EL (cell line): ENCODE data around the gene COX7B.
A peak's percentile ranks its signal among the peaks of the same experiment; 100 is the strongest.
"Not testable (repeated sequence)": the region's sequence is repeated elsewhere in the genome, so short reads cannot be mapped to it uniquely, and the experiment has no call there.

Source experiments
- DNase-seq: peaks from one replicate; pipeline ENCODE4 v3.0.0-alpha.2; 2016

COX7B gene, protein sequence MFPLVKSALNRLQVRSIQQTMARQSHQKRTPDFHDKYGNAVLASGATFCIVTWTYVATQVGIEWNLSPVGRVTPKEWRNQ

DNA sequence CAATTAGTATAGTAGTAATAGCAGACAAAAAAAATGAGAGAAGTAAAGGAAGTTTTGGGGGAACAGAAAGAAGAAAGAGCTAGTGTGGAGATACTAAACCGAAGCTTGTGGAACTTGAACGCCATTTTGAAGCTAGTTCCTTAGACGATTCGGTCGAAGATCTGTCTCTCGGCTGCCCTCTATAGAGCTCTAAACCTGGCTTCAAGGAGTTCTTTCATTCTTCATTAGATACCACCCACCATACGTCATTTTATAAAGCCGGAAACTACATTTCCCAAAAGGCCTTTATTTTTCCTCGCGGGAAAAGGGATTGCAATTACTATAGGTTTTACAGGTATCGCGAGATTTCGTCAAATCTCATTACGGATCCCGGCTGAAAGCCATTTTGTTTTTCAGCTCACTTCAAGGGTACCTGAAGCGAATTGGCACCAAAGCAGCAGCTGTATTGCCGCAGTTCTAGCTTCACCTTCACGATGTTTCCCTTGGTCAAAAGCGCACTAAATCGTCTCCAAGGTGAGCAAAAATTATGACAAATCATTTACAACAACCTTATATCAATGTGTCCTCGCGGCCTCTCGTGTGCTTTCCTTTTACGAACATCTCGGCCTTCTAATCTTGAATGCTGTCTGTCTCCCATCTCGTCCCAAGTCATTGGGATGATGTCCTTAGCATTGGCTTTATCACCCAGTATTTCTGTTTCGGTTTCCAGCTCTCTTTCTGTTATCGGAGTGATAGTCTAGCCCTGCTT lies at the start of gene COX7B:
TSS of gene COX7B (plus strand) at position 388 of the 748 bp plus-strand sequence. CDS start at position 474, 86 bp downstream.
- peak; percentile 95 for DNase-seq

DNA sequence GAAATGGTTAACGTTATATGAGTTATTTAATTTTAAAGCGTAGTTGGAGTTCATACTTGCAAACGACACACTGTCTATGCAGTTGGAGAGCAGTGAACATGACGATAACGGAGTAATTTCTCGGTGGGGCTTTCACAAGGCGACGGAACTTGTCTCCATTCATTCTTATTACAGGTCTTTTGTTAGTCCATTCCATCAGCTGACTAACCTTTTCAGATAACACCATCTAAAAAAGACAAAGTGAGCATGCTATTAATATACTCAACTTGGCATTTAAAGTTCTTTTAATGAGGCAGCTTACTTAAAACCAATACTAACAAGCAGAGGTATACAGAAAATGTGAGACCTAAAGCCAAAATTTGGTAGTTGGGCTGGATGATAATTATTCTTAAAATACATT lies 23.9 kb upstream of the COX7B start:
- no peak for DNase-seq

DNA sequence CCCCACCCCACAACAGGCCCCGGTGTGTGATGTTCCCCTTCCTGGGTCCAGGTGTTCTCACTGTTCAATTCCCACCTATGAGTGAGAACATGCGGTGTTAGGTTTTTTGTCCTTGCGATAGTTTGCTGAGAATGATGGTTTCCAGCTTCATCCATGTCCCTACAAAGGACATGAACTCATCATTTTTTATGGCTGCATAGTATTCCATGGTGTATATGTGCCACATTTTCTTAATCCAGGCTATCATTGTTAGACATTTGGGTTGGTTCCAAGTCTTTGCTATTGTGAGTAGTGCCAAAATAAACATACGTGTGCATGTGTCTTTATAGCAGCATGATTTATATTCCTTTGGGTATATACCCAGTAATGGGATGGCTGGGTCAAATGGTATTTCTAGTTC lies 17.9 kb upstream of the COX7B start:
- DNase-seq = not testable (repeated sequence)

DNA sequence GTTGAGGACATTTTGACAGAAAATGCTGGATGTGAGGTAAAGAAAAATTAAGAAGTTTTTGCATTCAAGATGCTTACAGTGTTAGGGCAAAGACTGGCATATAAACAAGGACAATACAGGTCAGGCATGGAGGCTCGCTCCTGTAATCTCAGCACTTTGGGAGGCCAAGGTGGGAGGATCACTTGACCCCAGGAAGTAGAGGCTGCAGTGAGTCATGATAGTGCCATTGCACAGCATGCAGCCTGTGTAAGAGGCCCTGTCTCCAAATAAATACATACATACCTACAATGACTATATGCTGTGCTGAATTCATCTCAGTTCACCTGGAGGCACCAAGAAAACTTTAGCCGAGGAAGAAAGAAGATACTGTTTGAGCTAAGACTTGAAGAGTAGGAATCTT lies 6.4 kb upstream of the COX7B start:
- no peak for DNase-seq

DNA sequence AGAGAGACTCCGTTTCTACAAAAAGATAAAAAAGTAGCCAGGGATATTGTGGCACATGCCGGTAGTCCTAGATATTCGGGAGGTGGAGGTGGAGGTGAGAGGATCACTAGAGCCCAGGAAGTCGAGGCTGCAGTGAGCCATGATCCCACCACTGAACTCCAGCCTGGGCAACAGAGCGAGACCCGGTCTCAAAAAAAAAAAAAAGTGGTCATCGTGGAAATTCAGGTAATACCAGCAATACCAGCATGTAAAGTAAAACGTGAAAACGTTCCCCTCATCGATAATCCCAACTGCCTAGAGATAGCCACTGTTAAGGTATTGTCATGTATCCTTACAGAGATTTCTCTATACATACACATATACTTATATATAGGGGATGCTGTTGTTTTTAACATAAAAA lies 5.6 kb upstream of the COX7B start:
- no peak for DNase-seq

DNA sequence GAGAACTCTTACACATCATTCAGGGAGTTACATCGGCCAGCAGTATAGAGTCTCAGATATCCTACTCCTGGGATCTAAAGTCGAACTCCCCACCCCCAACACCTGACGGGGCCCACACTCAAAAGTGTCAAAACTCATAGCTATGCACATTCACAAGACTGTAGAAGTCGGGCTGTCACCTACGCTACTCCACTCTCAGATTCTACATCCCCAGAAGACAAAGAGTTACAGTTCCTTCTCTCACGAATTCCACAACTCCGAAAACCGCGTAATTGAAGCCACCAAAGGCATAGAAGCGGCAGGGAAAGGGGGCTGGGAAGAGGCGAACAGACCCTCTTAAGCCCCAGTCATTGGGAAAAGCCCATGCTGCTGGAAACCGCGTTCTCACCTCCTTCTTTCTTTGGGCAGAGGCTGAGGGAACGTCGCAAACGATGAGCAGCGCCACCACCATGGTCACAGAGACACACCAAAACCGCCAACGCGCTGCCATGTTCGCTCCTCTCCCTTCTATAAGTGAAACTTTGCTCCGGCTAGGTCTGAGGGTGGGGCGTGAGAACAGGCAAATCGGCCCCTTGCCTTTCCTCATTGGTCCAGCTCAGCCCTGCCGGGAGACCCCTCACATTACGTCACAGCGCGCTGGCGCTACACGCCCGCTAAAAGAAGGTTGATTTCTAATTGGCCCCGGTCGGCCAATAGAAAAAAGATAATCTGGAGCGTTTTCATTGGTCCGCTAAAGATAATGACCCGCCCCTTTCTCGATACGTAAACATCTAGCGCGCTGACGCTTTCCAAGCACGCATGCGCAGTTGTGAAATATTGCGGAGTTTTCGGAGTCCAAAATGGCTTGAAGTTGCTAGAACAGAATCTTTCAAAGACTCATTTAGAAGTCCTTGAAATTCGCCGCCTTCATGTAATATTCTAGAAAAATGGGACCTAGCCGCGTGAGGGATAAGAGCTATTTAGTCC lies 4.1 kb upstream of the COX7B start, which contains the start of gene MAGT1:
TSS of gene MAGT1 (minus strand) at position 515 of the 966 bp plus-strand sequence. CDS start at position 490, 25 bp downstream.
- peak; percentile 96 for DNase-seq

DNA sequence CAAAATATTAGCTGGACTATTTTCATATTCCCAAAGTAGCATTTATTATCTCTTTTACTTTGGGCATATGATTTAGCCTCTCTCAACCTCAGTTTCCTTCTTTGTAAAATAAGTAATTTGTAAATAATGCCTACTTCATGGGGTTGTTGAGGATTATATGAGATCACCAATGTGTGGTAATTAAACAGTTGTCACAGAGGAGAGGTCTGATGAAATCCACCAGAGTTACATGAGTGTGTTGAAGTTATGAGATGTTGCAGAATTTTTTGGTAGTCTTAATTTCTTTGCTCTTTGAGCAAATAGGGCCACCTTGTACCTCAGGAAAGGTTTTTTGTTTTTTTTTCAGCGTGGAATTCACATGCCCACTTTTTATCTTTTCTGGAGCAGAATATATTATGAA lies 1.4 kb downstream of the COX7B start:
- no peak for DNase-seq

DNA sequence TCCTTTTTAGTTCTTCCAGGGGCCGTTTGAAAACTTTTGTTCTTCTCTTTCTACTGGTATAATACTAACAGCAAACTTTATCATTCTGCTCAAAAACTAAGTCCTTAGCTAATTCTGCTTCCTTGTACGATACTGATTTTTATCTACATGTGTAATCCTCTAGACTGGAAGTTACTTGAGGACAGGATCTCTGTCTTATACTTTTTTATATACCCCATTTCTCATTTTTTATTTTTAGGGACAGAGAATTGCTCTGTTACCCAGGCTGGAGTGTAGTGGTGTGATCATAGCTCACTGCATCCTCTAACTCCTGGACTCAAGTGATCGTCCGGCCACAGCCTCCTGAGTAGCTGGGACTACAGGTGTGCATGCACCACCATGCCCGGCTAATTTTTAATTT lies 2.2 kb downstream of the COX7B start:
- no peak for DNase-seq

DNA sequence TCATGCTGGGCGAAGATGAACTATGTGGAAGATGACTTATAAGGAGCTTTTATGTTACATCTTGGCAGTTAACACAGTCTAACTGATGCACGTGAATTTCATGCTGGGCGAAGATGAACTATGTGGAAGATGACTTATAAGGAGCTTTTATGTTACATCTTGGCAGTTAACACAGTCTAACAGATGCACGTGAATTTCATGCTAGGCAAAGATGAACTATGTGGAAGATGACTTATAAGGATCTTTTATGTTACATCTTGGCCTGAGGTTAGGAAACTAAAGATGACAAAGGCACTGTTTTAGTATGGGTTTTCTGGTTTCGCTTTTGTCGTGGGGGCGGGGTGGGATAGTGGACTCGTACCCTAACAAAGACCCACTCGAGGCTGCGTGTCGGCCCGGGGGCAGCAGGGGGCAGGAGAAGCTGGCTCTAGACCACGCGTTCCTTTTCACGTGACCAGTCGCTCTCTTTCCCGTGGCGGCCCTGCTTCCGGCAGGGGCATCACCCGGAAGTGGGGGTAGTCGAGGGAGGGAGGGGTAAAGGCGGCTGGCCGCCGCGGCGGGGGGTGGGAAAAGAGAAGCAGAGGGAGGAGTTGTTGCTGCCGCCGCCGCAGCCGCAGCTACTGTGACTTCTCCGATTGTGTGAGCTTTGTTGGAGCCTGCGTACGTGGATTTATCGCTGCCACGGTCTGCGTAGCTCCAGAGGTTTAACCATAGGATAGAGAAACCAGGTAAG lies 11.0 kb downstream of the COX7B start, which contains the start of gene ATP7A:
TSS of gene ATP7A (plus strand) at position 586 of the 733 bp plus-strand sequence. CDS start 60,949 bp downstream, outside the sequence.
- DNase-seq = peak; percentile 90

DNA sequence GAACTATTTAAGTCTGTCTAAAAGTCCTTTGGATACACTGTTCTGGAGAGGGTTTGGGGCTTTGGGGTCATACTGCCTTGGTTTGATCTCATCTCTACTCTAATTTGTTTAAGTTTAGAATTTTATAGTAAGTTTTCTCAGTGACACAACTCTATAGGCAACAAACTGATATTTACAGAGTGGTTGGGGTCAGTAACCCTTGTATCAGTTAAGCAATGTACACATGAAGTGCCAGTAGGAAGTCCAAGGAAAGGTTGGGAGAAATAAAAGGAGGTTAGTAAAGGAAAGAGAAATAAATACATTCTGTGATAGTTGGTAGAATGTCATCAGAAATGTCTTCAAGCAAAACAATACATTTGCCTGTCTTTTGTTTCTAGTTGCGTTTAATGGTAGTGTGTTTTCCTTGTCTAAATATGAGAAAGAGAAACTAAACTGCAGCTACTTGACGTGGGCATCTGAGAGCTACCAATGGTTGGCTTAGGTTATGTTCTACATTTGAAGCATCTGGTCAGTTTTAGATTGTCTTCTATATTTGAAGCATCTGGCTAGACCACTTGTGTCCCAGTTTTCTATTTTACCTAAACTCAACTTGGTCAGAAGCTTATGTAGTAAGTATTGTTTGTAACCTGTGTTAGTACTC lies 18.1 kb downstream of the COX7B start:
- DNase-seq = no peak

DNA sequence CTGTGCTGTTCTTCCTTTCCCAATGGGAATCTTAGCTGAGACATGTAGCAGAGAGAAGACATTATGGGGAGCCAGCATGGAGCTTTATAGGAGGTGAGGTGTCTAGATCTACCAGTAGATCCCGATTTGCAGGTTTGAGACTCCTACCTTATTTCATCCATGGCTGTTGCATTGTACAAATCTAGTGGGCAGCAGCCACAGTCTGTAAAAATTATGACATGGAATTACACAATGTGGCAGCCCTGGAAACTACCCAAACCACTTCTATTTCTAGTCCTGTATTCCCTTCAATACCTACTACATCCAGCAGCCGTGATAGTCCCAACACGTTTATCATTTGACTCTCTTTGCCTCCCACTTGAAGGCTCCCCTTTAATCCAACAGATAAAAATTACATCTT lies 19.3 kb downstream of the COX7B start:
- no peak for DNase-seq

DNA sequence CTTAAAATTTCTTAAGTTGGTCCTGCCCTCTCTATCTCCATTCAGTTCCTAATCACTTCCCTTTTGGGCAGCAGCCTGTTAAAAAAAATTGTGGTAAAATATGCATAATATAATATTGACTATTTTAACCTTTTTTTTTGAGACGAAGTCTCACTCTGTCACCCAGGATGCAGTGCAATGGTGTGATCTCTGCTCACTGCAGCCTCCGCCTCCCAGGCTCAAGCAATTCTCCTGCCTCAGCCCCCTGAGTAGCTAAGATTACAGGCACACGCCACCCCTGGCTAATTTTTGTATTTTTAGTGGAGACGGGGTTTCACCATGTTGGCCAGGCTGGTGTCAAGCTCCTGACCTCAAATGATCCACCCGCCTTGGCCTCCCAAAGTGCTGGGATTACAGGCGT lies 20.1 kb downstream of the COX7B start:
- not testable (repeated sequence) for DNase-seq

DNA sequence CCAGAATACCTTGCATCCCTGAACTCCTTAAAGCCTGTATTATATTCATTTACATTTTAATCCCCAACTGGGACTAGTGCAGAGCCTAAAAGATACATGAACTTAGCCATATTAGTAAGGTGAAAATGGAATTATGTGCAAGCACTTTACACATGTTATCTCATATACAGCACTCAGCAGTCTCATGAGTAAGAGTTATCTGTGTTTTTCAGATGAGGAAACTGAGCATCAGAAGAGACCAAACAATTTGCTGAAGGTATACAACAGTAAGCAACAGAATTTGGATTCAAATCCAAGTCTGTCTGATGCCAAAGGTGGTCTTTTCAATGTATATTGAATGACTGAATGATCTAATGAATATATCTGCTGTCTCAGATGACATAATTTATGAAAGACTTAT lies 23.5 kb downstream of the COX7B start:
- no peak for DNase-seq

DNA sequence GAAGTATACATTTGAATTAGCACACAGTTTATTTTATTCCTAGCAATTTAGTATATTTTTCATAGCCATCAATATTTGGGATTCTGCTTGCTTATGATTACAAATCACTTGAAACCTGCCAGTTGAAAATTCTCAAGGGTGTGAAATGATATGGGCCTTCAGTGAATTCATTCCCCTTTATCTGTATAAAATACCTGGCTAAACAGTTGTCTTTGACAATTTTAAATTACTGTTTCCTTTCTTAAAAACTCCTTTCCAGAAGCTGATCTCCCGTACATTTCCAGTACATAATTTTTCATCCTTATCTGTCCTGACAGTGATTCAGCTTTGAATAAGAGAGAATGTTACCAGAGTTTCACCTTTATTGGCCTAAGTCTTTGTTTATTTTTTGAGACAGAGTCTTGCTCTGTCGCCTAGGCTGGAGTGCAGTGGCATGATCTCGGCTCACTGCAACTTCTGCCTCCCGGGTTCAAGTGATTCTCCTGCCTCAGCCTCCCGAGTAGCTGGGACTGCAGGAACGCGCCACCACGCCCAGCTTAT lies 25.1 kb downstream of the COX7B start:
- no peak for DNase-seq

DNA sequence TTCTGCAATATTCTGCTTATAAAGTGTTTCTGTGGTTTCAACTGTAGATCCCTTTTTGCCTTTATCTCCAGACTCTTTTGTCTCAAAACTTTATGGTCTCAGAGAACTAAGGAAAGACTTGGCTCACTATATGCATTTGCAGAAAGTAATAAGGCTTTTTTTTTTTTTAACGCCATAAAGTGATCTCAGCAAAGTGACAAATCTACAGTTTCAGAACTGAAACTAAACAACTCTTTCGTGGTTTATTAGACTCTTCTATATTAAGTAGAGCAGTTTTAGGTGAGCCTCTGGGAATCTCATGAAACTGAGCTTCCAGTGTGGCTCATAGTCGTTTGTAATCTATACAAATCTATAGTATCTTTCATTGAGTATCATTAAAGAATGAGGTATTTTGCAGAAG lies 26.5 kb downstream of the COX7B start:
- no peak for DNase-seq

DNA sequence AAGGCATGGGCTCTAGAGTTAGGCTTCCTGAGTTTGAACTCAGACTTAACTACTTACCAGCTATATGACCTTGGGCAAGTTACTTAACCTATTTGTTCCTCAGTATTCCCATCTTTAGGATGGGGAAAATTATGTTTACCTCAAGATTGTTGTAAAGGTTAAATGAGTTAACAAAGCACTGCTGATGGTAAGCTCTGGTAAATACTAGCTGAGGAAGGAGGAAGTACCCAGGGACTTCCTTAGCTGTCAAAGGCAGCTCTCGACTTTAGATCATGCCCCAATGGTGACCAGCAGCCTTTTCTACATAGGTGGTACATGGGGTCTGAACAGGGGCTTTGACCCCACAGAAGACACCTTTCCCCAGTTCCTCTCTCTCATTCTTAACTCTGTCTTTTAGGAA lies 31.3 kb downstream of the COX7B start:
- no peak for DNase-seq

DNA sequence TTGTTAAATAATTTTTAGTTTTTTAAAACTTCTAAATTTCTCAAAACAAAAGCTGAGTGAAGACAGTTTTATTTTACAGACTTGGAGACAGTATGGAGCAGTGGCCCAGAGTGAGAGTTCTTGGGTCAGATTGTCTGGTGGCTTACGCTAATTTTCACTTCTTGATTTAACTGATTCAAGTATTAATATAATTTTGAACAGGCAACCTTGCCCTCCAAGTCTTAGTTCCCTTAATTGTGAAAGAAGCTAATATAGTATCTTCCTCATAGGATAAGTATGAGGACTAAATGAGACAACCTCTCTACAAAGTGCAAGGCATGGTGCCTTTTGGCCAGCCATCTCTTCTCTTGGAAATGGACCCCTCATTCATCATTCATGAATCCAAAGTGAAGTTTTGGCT lies 36.6 kb downstream of the COX7B start:
- DNase-seq = no peak

DNA sequence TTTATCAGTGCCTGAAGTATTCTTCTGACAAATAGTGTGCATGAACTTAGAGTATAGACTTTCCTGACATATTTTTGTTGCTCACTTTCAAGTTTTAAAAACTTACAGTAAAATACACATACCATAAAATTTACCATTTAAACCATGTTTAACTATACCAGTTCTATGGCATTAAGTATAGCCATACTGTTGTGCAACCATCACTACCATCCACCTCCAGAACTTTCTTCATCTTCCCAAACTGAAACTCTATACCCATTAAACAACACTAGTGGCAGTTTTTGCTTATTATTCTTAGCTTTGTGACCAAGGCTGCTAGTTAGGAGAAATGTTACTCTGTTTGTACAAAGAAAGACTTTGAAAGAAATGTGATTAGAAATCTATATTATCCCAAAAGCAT lies 37.0 kb downstream of the COX7B start:
- no peak for DNase-seq

DNA sequence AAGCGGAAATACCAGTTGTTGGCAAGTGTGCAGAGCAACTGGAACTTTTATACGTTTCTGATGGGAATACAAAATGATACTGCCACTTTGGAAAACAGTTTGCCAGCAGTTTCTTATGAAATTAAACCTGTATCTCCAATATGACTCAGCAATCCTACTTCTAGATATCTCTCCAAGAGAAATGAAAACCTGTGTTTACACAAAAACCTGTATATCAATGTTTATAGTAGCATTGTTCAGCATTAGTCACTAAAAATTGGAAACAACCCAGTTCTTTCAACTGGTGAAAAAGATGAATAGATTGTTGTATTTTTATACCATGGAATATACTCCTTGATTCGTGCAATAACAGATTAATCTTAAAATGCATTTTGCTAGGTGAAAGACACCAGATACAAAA lies 38.0 kb downstream of the COX7B start:
- peak; percentile 2 for DNase-seq

DNA sequence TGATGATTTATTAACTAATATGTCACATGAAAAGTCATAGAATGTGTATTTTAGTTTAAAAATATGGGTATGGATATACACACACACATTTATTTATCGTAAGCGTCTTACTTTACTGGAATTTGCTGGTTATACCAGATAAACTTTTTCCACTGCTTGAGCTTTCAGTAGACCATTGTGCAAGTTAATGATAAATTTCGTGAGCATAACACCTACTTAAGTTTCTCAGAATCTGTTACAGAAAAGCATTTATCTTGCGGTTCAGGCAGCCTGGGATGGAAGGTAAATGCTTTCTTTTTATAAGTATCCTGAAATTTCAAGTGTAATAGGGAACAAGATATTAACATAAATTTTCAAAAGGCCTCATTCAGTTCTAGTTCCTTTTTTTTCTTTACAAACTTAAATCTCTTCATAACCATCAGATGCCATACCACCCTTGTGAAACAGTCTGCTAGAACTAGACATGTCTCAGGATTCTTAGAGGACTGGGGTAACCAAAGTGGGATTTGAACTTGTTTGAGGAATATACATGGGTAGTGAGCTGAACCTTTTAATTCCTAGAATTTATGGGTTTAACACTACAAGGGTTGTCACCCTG lies 38.9 kb downstream of the COX7B start:
- DNase-seq = no peak

DNA sequence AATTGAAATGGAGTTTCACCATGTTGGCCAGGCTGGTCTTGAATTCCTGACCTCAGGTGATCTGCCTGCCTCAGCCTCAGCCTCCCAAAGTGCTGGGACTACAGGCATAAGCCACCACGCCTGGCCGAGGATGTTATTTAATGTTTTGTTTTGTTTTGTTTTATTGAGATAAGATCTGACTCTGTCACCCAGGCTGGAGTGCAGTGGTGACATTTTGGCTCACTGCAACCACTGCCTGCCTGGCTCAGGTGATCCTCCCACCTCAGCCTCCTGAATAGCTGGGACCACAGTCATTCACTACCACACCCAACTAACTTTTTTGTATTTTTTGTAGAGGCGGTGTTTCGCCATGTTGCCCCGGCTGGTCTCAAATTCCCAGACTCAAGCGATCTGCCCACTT lies 45.8 kb downstream of the COX7B start:
- not testable (repeated sequence) for DNase-seq
